ENCODE measurements around the gene TTC34.

DNA sequence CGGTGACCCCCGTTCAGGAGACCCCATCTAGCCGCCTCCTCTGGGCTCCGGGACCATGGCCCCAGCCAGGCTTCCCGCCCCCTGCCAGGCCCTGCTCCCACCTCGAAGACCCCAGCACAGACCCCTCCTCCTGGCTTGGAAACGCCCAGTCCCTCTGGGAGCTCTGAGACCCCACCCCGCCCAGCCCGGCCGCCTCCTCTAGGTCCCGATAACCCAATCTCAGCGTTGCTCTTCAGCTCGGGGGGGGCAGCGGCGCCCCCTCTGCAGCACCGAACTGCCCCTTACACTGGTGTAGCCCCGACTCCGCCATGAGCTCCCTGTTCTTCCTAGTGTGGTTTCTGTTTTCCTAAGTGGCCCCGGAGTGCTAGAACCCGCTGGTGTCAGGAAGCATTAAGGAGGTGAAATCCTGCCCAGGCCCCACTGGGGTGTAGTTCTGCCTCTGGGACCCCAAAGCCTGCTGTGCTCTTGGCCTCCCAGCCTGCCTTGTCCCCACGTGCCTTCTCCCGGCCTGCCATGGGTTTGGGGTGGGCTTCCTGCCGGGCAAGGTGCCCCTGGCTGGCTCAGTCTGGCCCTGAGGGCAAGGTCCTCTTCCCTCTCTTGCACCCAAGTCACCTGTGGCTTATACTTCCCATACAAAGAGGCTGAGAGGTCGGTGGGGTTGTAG lies 157.9 kb downstream of the TTC34 start:
- TF ChIP-seq ATF1 (CRISPR knock-in tag; IDR thresholded peaks at IDR 0.05) = no peak
- TF ChIP-seq, protein P1, sequence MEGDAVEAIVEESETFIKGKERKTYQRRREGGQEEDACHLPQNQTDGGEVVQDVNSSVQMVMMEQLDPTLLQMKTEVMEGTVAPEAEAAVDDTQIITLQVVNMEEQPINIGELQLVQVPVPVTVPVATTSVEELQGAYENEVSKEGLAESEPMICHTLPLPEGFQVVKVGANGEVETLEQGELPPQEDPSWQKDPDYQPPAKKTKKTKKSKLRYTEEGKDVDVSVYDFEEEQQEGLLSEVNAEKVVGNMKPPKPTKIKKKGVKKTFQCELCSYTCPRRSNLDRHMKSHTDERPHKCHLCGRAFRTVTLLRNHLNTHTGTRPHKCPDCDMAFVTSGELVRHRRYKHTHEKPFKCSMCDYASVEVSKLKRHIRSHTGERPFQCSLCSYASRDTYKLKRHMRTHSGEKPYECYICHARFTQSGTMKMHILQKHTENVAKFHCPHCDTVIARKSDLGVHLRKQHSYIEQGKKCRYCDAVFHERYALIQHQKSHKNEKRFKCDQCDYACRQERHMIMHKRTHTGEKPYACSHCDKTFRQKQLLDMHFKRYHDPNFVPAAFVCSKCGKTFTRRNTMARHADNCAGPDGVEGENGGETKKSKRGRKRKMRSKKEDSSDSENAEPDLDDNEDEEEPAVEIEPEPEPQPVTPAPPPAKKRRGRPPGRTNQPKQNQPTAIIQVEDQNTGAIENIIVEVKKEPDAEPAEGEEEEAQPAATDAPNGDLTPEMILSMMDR (IDR thresholded peaks at IDR 0.05) = no peak
- no peak for TF ChIP-seq CBFB (CRISPR knock-in tag; IDR thresholded peaks at IDR 0.05; ENCODE audit: low read depth)
- TF ChIP-seq IRF2 (CRISPR knock-in tag; IDR thresholded peaks at IDR 0.05; ENCODE audit: borderline replicate concordance, low read depth) = no peak
- TF ChIP-seq, protein P2, sequence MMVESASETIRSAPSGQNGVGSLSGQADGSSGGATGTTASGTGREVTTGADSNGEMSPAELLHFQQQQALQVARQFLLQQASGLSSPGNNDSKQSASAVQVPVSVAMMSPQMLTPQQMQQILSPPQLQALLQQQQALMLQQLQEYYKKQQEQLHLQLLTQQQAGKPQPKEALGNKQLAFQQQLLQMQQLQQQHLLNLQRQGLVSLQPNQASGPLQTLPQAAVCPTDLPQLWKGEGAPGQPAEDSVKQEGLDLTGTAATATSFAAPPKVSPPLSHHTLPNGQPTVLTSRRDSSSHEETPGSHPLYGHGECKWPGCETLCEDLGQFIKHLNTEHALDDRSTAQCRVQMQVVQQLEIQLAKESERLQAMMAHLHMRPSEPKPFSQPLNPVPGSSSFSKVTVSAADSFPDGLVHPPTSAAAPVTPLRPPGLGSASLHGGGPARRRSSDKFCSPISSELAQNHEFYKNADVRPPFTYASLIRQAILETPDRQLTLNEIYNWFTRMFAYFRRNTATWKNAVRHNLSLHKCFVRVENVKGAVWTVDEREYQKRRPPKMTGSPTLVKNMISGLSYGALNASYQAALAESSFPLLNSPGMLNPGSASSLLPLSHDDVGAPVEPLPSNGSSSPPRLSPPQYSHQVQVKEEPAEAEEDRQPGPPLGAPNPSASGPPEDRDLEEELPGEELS (CRISPR knock-in tag; IDR thresholded peaks at IDR 0.05) = no peak
- TF ChIP-seq, protein P3, sequence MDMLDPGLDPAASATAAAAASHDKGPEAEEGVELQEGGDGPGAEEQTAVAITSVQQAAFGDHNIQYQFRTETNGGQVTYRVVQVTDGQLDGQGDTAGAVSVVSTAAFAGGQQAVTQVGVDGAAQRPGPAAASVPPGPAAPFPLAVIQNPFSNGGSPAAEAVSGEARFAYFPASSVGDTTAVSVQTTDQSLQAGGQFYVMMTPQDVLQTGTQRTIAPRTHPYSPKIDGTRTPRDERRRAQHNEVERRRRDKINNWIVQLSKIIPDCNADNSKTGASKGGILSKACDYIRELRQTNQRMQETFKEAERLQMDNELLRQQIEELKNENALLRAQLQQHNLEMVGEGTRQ (CRISPR knock-in tag; IDR thresholded peaks at IDR 0.05) = no peak
- TF ChIP-seq, protein P4, sequence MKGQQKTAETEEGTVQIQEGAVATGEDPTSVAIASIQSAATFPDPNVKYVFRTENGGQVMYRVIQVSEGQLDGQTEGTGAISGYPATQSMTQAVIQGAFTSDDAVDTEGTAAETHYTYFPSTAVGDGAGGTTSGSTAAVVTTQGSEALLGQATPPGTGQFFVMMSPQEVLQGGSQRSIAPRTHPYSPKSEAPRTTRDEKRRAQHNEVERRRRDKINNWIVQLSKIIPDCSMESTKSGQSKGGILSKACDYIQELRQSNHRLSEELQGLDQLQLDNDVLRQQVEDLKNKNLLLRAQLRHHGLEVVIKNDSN (CRISPR knock-in tag; IDR thresholded peaks at IDR 0.05) = no peak
- no peak for TF ChIP-seq ZNF138 (CRISPR knock-in tag; conservative IDR thresholded peaks at IDR 0.05)
- TF ChIP-seq NR3C1 (CRISPR knock-in tag; conservative IDR thresholded peaks at IDR 0.05; ENCODE audit: low read depth) = no peak
